HEK293 (cell line): ENCODE measurements around the gene CCDC85A.

Source experiments
- ZBTB21 ChIP-seq: fragments of 450-650 bp; formaldehyde crosslinking; IDR thresholded peaks from 2 replicates; pipeline ENCODE4 v1.5.1; 2017; ENCODE audit warnings: missing biosample characterization, missing genetic modification characterization
- ZBTB8A ChIP-seq: fragments of 450-650 bp; formaldehyde crosslinking; IDR thresholded peaks from 2 replicates; pipeline ENCODE4 v1.5.1; 2016; ENCODE audit warnings: missing biosample characterization, missing genetic modification characterization
- ZNF121 ChIP-seq: fragments of 450-650 bp; formaldehyde crosslinking; IDR thresholded peaks from 2 replicates; pipeline ENCODE4 v1.5.1; 2016; ENCODE audit warnings: missing biosample characterization, missing genetic modification characterization
- ZNF24 ChIP-seq: fragments of 450-650 bp; formaldehyde crosslinking; IDR thresholded peaks from 2 replicates; pipeline ENCODE4 v1.5.1; 2016; ENCODE audit warnings: missing biosample characterization, missing genetic modification characterization
- ZNF311 ChIP-seq: fragments of 450-650 bp; formaldehyde crosslinking; IDR thresholded peaks from 2 replicates; pipeline ENCODE4 v1.5.1; 2017; ENCODE audit warnings: missing biosample characterization, missing genetic modification characterization, borderline replicate concordance
- ZNF335 ChIP-seq: fragments of 450-650 bp; formaldehyde crosslinking; conservative IDR thresholded peaks from 2 replicates; pipeline ENCODE4 v1.5.1; 2016; ENCODE audit warnings: missing biosample characterization, missing genetic modification characterization
- ZNF747 ChIP-seq: fragments of 450-650 bp; formaldehyde crosslinking; IDR thresholded peaks from 2 replicates; pipeline ENCODE4 v1.5.1; 2016; ENCODE audit warnings: missing biosample characterization, missing genetic modification characterization
- ZSCAN30 ChIP-seq: fragments of 450-650 bp; IDR thresholded peaks from 2 replicates; pipeline ENCODE4 v1.5.1; 2018; ENCODE audit warnings: missing biosample characterization, mild to moderate bottlenecking, missing genetic modification characterization, moderate library complexity
- TF ChIP-seq, protein P1 (sequence below): fragments of 450-650 bp; formaldehyde crosslinking; IDR thresholded peaks from 2 replicates; pipeline ENCODE4 v1.5.1; 2016; ENCODE audit warnings: missing biosample characterization, missing genetic modification characterization

DNA sequence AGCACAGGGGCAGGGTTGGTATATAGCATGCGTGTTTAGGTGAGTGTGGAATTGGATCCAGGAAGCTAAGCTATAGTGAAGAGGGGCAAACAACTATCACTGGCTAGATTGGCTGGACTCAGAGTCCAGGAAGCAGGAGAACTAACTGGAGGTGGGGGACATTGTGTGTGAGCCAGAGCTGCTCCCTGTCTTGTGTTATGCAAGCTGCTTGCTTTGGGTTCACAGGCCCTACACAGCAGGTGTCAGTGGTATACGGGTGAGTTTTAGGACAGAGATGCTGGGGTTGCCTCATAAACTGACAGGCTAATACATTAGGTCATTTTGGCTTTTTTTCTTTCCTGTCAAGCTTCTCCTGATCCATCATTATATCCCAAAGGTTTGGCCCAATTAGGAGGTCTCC, 87.5 kb downstream of the CCDC85A start:
- TF ChIP-seq, protein P1, sequence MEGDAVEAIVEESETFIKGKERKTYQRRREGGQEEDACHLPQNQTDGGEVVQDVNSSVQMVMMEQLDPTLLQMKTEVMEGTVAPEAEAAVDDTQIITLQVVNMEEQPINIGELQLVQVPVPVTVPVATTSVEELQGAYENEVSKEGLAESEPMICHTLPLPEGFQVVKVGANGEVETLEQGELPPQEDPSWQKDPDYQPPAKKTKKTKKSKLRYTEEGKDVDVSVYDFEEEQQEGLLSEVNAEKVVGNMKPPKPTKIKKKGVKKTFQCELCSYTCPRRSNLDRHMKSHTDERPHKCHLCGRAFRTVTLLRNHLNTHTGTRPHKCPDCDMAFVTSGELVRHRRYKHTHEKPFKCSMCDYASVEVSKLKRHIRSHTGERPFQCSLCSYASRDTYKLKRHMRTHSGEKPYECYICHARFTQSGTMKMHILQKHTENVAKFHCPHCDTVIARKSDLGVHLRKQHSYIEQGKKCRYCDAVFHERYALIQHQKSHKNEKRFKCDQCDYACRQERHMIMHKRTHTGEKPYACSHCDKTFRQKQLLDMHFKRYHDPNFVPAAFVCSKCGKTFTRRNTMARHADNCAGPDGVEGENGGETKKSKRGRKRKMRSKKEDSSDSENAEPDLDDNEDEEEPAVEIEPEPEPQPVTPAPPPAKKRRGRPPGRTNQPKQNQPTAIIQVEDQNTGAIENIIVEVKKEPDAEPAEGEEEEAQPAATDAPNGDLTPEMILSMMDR (tag by site-specific recombination), result no peak
- TF ChIP-seq ZSCAN30 (tag by site-specific recombination), result no peak
- TF ChIP-seq ZNF747 (tag by site-specific recombination), result no peak
- no peak for TF ChIP-seq ZNF335 (tag by site-specific recombination)
- TF ChIP-seq ZNF121 (tag by site-specific recombination), result no peak
- TF ChIP-seq ZNF311 (tag by site-specific recombination), result no peak
- no peak for TF ChIP-seq ZNF24 (tag by site-specific recombination)
- TF ChIP-seq ZBTB21 (tag by site-specific recombination), result no peak
- no peak for TF ChIP-seq ZBTB8A (tag by site-specific recombination)
